Lung (tissue), 12 donors: ENCODE measurements around the gene EGR1. TPM values are rescaled to one million over a fixed set of nuclear protein-coding genes. Genes with fewer than 3 reads are reported as not detected.

Experiments used
- ATAC-seq: fragments of 200-7000 bp; cut with Tn5 transposase; one replicate; pipeline ENCODE4 v1.9.1; 2020; ENCODE audit warnings: moderate number of reproducible peaks; ENCODE audit not compliant: insufficient read depth, low FRiP score
- DNase-seq, 3 donors: peaks; one replicate each; pipeline ENCODE4 v3.0.0-alpha.2; 2013 to 2017
- H3K27ac ChIP-seq, 2 donors: one replicate each; pipeline ENCODE4 v1.5.1; 2013; ENCODE audit warnings: mild to moderate bottlenecking in 2 of 2, moderate library complexity in 2 of 2, control low read depth in 1 of 2, inconsistent platforms in 1 of 2, low read depth in 1 of 2, low read length in 1 of 2
- H3K27me3 ChIP-seq, 3 donors: one replicate each; pipeline ENCODE4 v1.5.1; 2013; ENCODE audit warnings: low read length in 2 of 3; ENCODE audit not compliant: control insufficient read depth in 3 of 3, insufficient read depth in 3 of 3
- H3K36me3 ChIP-seq, 4 donors: one replicate each; pipeline ENCODE4 v1.5.1; 2013; ENCODE audit warnings: low read length in 4 of 4, mild to moderate bottlenecking in 1 of 4, moderate library complexity in 1 of 4; ENCODE audit not compliant: control insufficient read depth in 4 of 4, insufficient read depth in 4 of 4
- H3K4me1 ChIP-seq, 5 donors: one replicate each; pipeline ENCODE4 v1.5.1; 2013; ENCODE audit warnings: low read length in 5 of 5, mild to moderate bottlenecking in 2 of 5, moderate library complexity in 1 of 5; ENCODE audit not compliant: control insufficient read depth in 5 of 5, insufficient read depth in 5 of 5
- H3K4me3 ChIP-seq: one replicate; pipeline ENCODE4 v1.5.1; 2013; ENCODE audit warnings: mild to moderate bottlenecking, control low read depth, moderate library complexity
- H3K9ac ChIP-seq, 2 donors: one replicate each; pipeline ENCODE4 v1.5.1; 2013; ENCODE audit warnings: low read length in 2 of 2, control low read depth in 1 of 2; ENCODE audit not compliant: insufficient read depth in 1 of 2
- H3K9me3 ChIP-seq, 4 donors: one replicate each; pipeline ENCODE4 v1.5.1; 2013; ENCODE audit warnings: low read length in 3 of 4, mild to moderate bottlenecking in 1 of 4, moderate library complexity in 1 of 4; ENCODE audit not compliant: control insufficient read depth in 4 of 4, insufficient read depth in 3 of 4
- CTCF ChIP-seq: IDR thresholded peaks from 2 replicates; pipeline ENCODE4 v1.5.1; 2012; ENCODE audit warnings: mild to moderate bottlenecking; ENCODE audit errors: control extremely low read depth, extremely low read depth
- WGBS, 2 donors: extraction: QIAGEN DNeasy Blood & Tissue Kit; methylation state at CpG; one replicate each; pipeline ENCODE4 v1.1.7; 2013; 5-methylcytosine and 5-hydroxymethylcytosine counted together
- polyA plus RNA-seq, 2 donors: library from polyadenylated mRNA; stranded (reverse); fragments of 200-250 nt; gene quantifications; one replicate each; pipeline ENCODE4 v1.2.1, GENCODE V29; 2013
- total RNA-seq, 2 donors: library from RNA; depleted of rRNA in 1 of 2; stranded (reverse); fragments of >200 nt in 1 of 2; gene quantifications; one replicate each; pipeline ENCODE4 v1.2.1, GENCODE V29; 2014 to 2021
- donor health status: control.
- donor health status: control.
- donor health status: Bipolar disorder and iron deficiency.
- donor health status: healthy.
- donor health status: DM: yes; HTN: yes; CAD: no.

The EGR1 gene
- total and polyA plus RNA-seq, 4 donors = 15.8 to 126 (median 30.7) TPM

GRCh38 chr5:138455232-138455930 is 9.9 kb upstream of the EGR1 start:
- Histone ChIP-seq H3K27ac (no peak overlapping the region), H3K27me3 (no peaks in the 10 kb centered on the region), H3K36me3 (no peaks in the 10 kb centered on the region), H3K9me3 (no peaks in the 10 kb centered on the region), H3K4me3 (no peak overlapping the region), H3K4me1 (peaks cover 0 to 21% (median 10%) of the 10 kb centered on the region in 5 donors), H3K9ac (no peak overlapping the region)
- DNase-seq = no peak
- no peak for ATAC-seq
- no peak for TF ChIP-seq CTCF
- 83 to 88% methylated on average over 11 of the region's 11 CpGs for WGBS, 2 donors

- no peaks in the 10 kb centered on the region for H3K36me3 ChIP-seq
- no peak for DNase-seq
- H3K27me3 ChIP-seq = no peaks in the 10 kb centered on the region
- H3K27ac ChIP-seq = no peak overlapping the region
- no peak for ATAC-seq
- TF ChIP-seq CTCF = no peak
- peak overlapping the region in 1 of 2 donors; percentile 33 for H3K9ac ChIP-seq
- WGBS, 2 donors = 73 to 74% methylated on average over 12 of the region's 12 CpGs
- no peaks in the 10 kb centered on the region for H3K9me3 ChIP-seq
- H3K4me3 ChIP-seq = no peak overlapping the region
- H3K4me1 ChIP-seq = peaks cover 0 to 21% (median 10%) of the 10 kb centered on the region in 5 donors
Observed at GRCh38 chr5:138457531-138458275, 7.6 kb upstream of the EGR1 start.

- 20 to 32% methylated on average over 11 of the region's 11 CpGs for WGBS, 2 donors
- no peak overlapping the region for H3K4me3 ChIP-seq
- no peak for ATAC-seq
Observed at GRCh38 chr5:138458384-138458783, 6.9 kb upstream of the EGR1 start.

More at GRCh38 chr5:138458384-138458783, 6.9 kb upstream of the EGR1 start:
- no peak overlapping the region for H3K27ac ChIP-seq
- H3K9me3 ChIP-seq = no peaks in the 10 kb centered on the region
- H3K36me3 ChIP-seq = no peaks in the 10 kb centered on the region
- no peak overlapping the region for H3K9ac ChIP-seq
- H3K27me3 ChIP-seq = no peaks in the 10 kb centered on the region
- peak; percentile 70 to 86 (median 74) for DNase-seq
- no peak for TF ChIP-seq CTCF
- H3K4me1 ChIP-seq = peaks cover 2 to 21% (median 11%) of the 10 kb centered on the region in 5 donors
